HepG2 (cell line): Measurements from ENCODE around the gene RGS14. TPM values are rescaled to one million over a fixed set of nuclear protein-coding genes. Genes with fewer than 3 reads are reported as not detected.

Source experiments
- ATAC-seq: fragments of 200-7000 bp; cut with Tn5 transposase; 3 replicates; pipeline ENCODE4 v1.9.1; 2020; ENCODE audit warnings: mild to moderate bottlenecking, moderate library complexity
- BruUV-seq: library from RNA; stranded (reverse); fragments of 400-500 nt; replicated peaks from 2 replicates; lab custom pipeline; 2021; lab: Mats Ljungman, UMichigan
- CTCF ChIA-PET: fragments of 300-600 bp; formaldehyde crosslinking; extraction: SDS; loops from one replicate; lab custom pipeline; 2021; ENCODE audit warnings: low total read pairs, inconsistent platforms, low intra/inter-chr PET ratio; lab: Yijun Ruan, JAX
- POLR2A ChIA-PET: fragments of 350-600 bp; sonication (Branson Sonifier 250); formaldehyde crosslinking; loops from one replicate; lab custom pipeline; 2020; ENCODE audit warnings: antibody characterized with exemption, inconsistent platforms; lab: Yijun Ruan, JAX
- DNase-seq: peaks from one replicate; pipeline ENCODE4 v3.0.0-alpha.2; 2015; ENCODE audit warnings: low spot score
- FAIRE-seq: peaks from 3 replicates; lab custom pipeline; 2011; peaks lifted over from hg19 to GRCh38; lab: Jason Lieb, UNC
- H2AFZ ChIP-seq: one replicate; pipeline ENCODE4 v1.6.1; 2011; ENCODE audit warnings: low read length, inconsistent platforms
- H3K27ac ChIP-seq: fragments of 300-600 bp; 3 replicates; pipeline ENCODE4 v1.8.0; 2011; ENCODE audit warnings: mixed run types, mild to moderate bottlenecking, mixed read lengths, low read length, inconsistent platforms; ENCODE audit not compliant: insufficient read depth; ENCODE audit errors: extremely low read length
- H3K27me3 ChIP-seq, 2 experiments: fragments of 200-600 bp in 1 of 2; 2 replicates in 1 of 2; 3 replicates in 1 of 2; pipeline versions ENCODE4 v1.6.0 to v1.8.0; 2011; ENCODE audit warnings: low read length in 2 of 2, mild to moderate bottlenecking in 2 of 2, moderate library complexity in 2 of 2, inconsistent platforms in 1 of 2; ENCODE audit not compliant: insufficient read depth in 2 of 2, control insufficient read depth in 1 of 2
- H3K36me3 ChIP-seq, 2 experiments: fragments of 200-600 bp in 1 of 2; replicated peaks in 1 of 2; 2 replicates in 1 of 2; 3 replicates in 1 of 2; pipeline versions ENCODE4 v1.5.1 to v1.8.0; 2011; ENCODE audit warnings: low read length in 2 of 2, inconsistent platforms in 1 of 2; ENCODE audit not compliant: insufficient read depth in 2 of 2, control insufficient read depth in 1 of 2
- H3K4me1 ChIP-seq: 2 replicates; pipeline ENCODE4 v1.5.1; 2012; ENCODE audit warnings: low read length, inconsistent platforms; ENCODE audit not compliant: insufficient read depth
- H3K4me2 ChIP-seq: 2 replicates; pipeline ENCODE4 v1.6.0; 2011; ENCODE audit warnings: low read depth, low read length, inconsistent platforms
- H3K4me3 ChIP-seq, 3 experiments: fragments of 200-600 bp in 1 of 3; sonication (generic), shearing (Covaris generic) in 1 of 3; replicated peaks in 1 of 3; 2 replicates each; pipeline ENCODE4 v1.5.1; 2011 to 2016; ENCODE audit warnings: low read length in 3 of 3, inconsistent platforms in 2 of 3, low read depth in 2 of 3, mild to moderate bottlenecking in 2 of 3, control low read depth in 1 of 3, mixed read lengths in 1 of 3; ENCODE audit not compliant: insufficient read depth in 1 of 3
- H3K79me2 ChIP-seq: one replicate; pipeline ENCODE4 v1.6.1; 2011; ENCODE audit warnings: low read length, inconsistent platforms; ENCODE audit not compliant: insufficient read depth
- H3K9ac ChIP-seq: 2 replicates; pipeline ENCODE4 v1.6.0; 2011; ENCODE audit warnings: mild to moderate bottlenecking, low read depth, low read length, inconsistent platforms; ENCODE audit not compliant: insufficient read depth
- H3K9me3 ChIP-seq: 2 replicates; pipeline ENCODE4 v1.5.1; 2012; ENCODE audit warnings: mild to moderate bottlenecking, low read length
- H4K20me1 ChIP-seq: 2 replicates; pipeline ENCODE4 v1.6.0; 2011; ENCODE audit warnings: inconsistent platforms, mild to moderate bottlenecking, low read length, moderate library complexity; ENCODE audit not compliant: insufficient read depth
- ATF7 ChIP-seq, 2 experiments: fragments of 450-650 bp in 1 of 2; sonication (generic) in 1 of 2; formaldehyde crosslinking in 1 of 2; IDR thresholded peaks; 2 replicates each; pipeline versions ENCODE4 v1.4.0 to v1.6.1; 2016 to 2020; ENCODE audit warnings: antibody characterized with exemption in 1 of 2, mild to moderate bottlenecking in 1 of 2, missing genetic modification reagents in 1 of 2
- CAMTA2 ChIP-seq: sonication (generic); formaldehyde crosslinking; IDR thresholded peaks from 2 replicates; pipeline ENCODE4 v1.4.0; 2020; ENCODE audit warnings: mild to moderate bottlenecking, missing genetic modification reagents, borderline replicate concordance
- CREB1 ChIP-seq, 2 experiments: fragments of 450-650 bp in 1 of 2; IDR thresholded peaks; 2 replicates each; pipeline ENCODE4 v1.6.1; 2016 to 2017; ENCODE audit warnings: control low read depth in 1 of 2, mild to moderate bottlenecking in 1 of 2, missing compliant biosample characterization in 1 of 2, missing genetic modification characterization in 1 of 2
- JUND ChIP-seq: sonication (generic); formaldehyde crosslinking; IDR thresholded peaks from 2 replicates; pipeline ENCODE4 v1.8.0; 2022; ENCODE audit warnings: mild to moderate bottlenecking, missing genetic modification reagents
- NKX3-1 ChIP-seq: sonication (generic); formaldehyde crosslinking; IDR thresholded peaks from 2 replicates; pipeline ENCODE4 v1.5.0; 2020; ENCODE audit warnings: missing genetic modification reagents
- PAXIP1 ChIP-seq: sonication (generic); formaldehyde crosslinking; conservative IDR thresholded peaks from 2 replicates; pipeline ENCODE4 v1.4.0; 2020; ENCODE audit warnings: mild to moderate bottlenecking, missing genetic modification reagents, moderate library complexity
- PRPF4 ChIP-seq: fragments of 200-400 bp; formaldehyde crosslinking; IDR thresholded peaks from 2 replicates; pipeline ENCODE4 v1.6.1; 2016; ENCODE audit warnings: low read length, low read depth; ENCODE audit not compliant: poor library complexity, severe bottlenecking
- SIN3B ChIP-seq: fragments of 150-350 bp; IDR thresholded peaks from 2 replicates; pipeline ENCODE4 v1.6.1; 2014; ENCODE audit warnings: low read length
- SMAD3 ChIP-seq: sonication (generic); formaldehyde crosslinking; IDR thresholded peaks from 2 replicates; pipeline ENCODE4 v1.4.0; 2020; ENCODE audit warnings: missing genetic modification reagents
- SP4 ChIP-seq: sonication (generic); formaldehyde crosslinking; IDR thresholded peaks from 2 replicates; pipeline ENCODE4 v1.8.1; 2023; ENCODE audit warnings: mild to moderate bottlenecking, missing genetic modification reagents
- SRSF9 ChIP-seq: fragments of 200-400 bp; formaldehyde crosslinking; IDR thresholded peaks from 2 replicates; pipeline ENCODE4 v1.6.1; 2018; ENCODE audit warnings: borderline replicate concordance, mild to moderate bottlenecking, low read depth, low read length; ENCODE audit not compliant: insufficient read depth, poor library complexity, severe bottlenecking
- ZNF503 ChIP-seq: sonication (generic); formaldehyde crosslinking; IDR thresholded peaks from 2 replicates; pipeline ENCODE4 v1.4.0; 2020; ENCODE audit warnings: missing genetic modification reagents
- ZNF607 ChIP-seq: sonication (generic); formaldehyde crosslinking; IDR thresholded peaks from 2 replicates; pipeline ENCODE4 v1.5.1; 2020; ENCODE audit warnings: missing genetic modification reagents, mild to moderate bottlenecking, borderline replicate concordance
- WGBS: methylation state at CpG from one replicate; pipeline ENCODE4 v1.1.6; 2017; ENCODE audit warnings: low lambda C conversion rate; 5-methylcytosine and 5-hydroxymethylcytosine counted together
- in situ Hi-C: cut with HindIII; loops from 2 replicates; pipeline ENCODE4 v1.10.0; 2017; ENCODE audit warnings: low pct_unique_long_range_greater_than_20kb; ENCODE audit not compliant: extremely low pct_ligation_motif_present
- intact Hi-C: fragments of 100-400 bp; cut with micrococcal nuclease; formaldehyde crosslinking; loops from one replicate; pipeline ENCODE4 v1.10.0; 2022; ENCODE audit not compliant: unreplicated experiment
- polyA plus RNA-seq, 8 experiments: library from polyadenylated mRNA; depleted of rRNA in 3 of 8; stranded (reverse) in 7 of 8; unstranded in 1 of 8; fragments of >200 nt; fragmentation: Illumina TruSeq in 4 of 8; extraction: Trizol in 4 of 8; gene quantifications; 2 replicates each; pipeline versions ENCODE4 v1.2.1 to v1.2.3, GENCODE V29; 2011 to 2016; ENCODE audit warnings: low read depth in 4 of 8, missing spikeins in 1 of 8, mixed read lengths in 1 of 8; ENCODE audit not compliant: insufficient read depth in 1 of 8
- total RNA-seq, 5 experiments: library from RNA; depleted of rRNA; stranded (reverse); fragments of >200 nt; fragmentation: Illumina TruSeq; extraction: Trizol; gene quantifications; 2 replicates each; pipeline ENCODE4 v1.2.3, GENCODE V29; 2016; ENCODE audit warnings: low read depth in 1 of 5

The RGS14 gene
- total and polyA plus RNA-seq, 2 of the 13 experiments (the other 11 are each of a cell fraction or from before 2014, with no cell fraction given): 11.1 to 17.2 TPM

GRCh38 chr5:177397875-177398390 is 40.2 kb downstream of the RGS14 start (continued):
- no peak for TF ChIP-seq PAXIP1 (CRISPR knock-in tag)
- no peak for TF ChIP-seq PRPF4
- TF ChIP-seq SMAD3: no peak
- TF ChIP-seq ZNF607 (CRISPR knock-in tag): no peak

GRCh38 chr5:177399997-177400868 is 42.5 kb downstream of the RGS14 start, which contains the start of gene PFN3:
Gene PFN3, minus strand, starts transcription at chr5:177400661. Its CDS starts 85 bp downstream, at chr5:177400576.
- Histone ChIP-seq H3K36me3 (no peaks in the 10 kb centered on the region), H3K27ac (no peak within 1 kb of the TSS), H3K27me3 (peaks cover 2 to 24% of the 10 kb centered on the region in 2 experiments; a peak in 3 of 5 replicates), H3K4me1 (peaks cover 9% of the 10 kb centered on the region; the same call in 1 of the 2 replicates), H3K9me3 (no peaks in the 10 kb centered on the region), H3K4me2 (no peak within 1 kb of the TSS), H2AFZ (no peak within 1 kb of the TSS), H3K79me2 (no peaks in the 10 kb centered on the region), H3K4me3 (no peak within 1 kb of the TSS), H4K20me1 (no peaks in the 10 kb centered on the region), H3K9ac (no peak within 1 kb of the TSS)
- ATAC-seq (no peak), DNase-seq (no peak), FAIRE-seq (no peak)
- 86% methylated on average over 49 of the region's 92 CpGs for WGBS
- TF ChIP-seq SIN3B: no peak
- peak; percentile 96 for TF ChIP-seq CREB1 (IDR thresholded peaks at IDR 0.05)
- no peak for TF ChIP-seq CREB1 (CRISPR knock-in tag; IDR thresholded peaks at IDR 0.05)
- no peak for TF ChIP-seq CAMTA2
- TF ChIP-seq JUND (CRISPR knock-in tag): no peak
- no peak for TF ChIP-seq ZNF503 (CRISPR knock-in tag)
- no peak for TF ChIP-seq SP4 (CRISPR knock-in tag)
- TF ChIP-seq NKX3-1 (CRISPR knock-in tag): no peak
- 0 out of 2 replicates have a peak, but pooled peaks have one; percentile 36 for TF ChIP-seq ATF7 (IDR thresholded peaks at IDR 0.05)
- no peak for TF ChIP-seq ATF7 (CRISPR knock-in tag; IDR thresholded peaks at IDR 0.05)
- TF ChIP-seq SRSF9: no peak
- no TSS peak for BruUV-seq
- intact Hi-C loops (no loop called here), in situ Hi-C loops (no loop called here)
- CTCF ChIA-PET: no interaction called here
- POLR2A ChIA-PET: no interaction called here
